H1 (cell line): ENCODE data around the gene KLK6.

ENCODE experiments used
- CBX5 ChIP-seq: fragments of 300-800, 300-1000 bp; sonication (generic); IDR thresholded peaks from 2 replicates; pipeline ENCODE4 v1.7.1; 2016; ENCODE audit warnings: antibody characterized with exemption, low read length, low read depth
- EP300 ChIP-seq, 2 experiments: IDR thresholded peaks; 1 replicate in 1 of 2; 2 replicates in 1 of 2; pipeline ENCODE4 v1.6.1; 2011 to 2012; ENCODE audit warnings: low read depth in 2 of 2, low read length in 2 of 2, mild to moderate bottlenecking in 2 of 2, borderline replicate concordance in 1 of 2, inconsistent platforms in 1 of 2, moderate library complexity in 1 of 2
- PHF8 ChIP-seq: fragments of 200-600 bp; sonication (generic); conservative IDR thresholded peaks from 2 replicates; pipeline ENCODE4 v1.7.1; 2012; ENCODE audit warnings: low read depth, mild to moderate bottlenecking, inconsistent platforms, low read length, moderate library complexity
- TBP ChIP-seq: IDR thresholded peaks from 2 replicates; pipeline ENCODE4 v1.6.1; 2011; ENCODE audit warnings: low read depth, low read length, improper control_type of control experiment
- YY1 ChIP-seq: IDR thresholded peaks from 2 replicates; pipeline ENCODE4 v1.6.1; 2011; ENCODE audit warnings: low read depth, mild to moderate bottlenecking, low read length
- TF ChIP-seq, protein P1 (sequence below): IDR thresholded peaks from 2 replicates; pipeline ENCODE4 v1.6.1; 2011; ENCODE audit warnings: low read depth, mild to moderate bottlenecking, low read length; ENCODE audit not compliant: insufficient read depth
- TF ChIP-seq, protein P2 (sequence below), 3 experiments: IDR thresholded peaks; 1 replicate in 2 of 3; 2 replicates in 1 of 3; pipeline versions ENCODE4 v1.5.1 to v1.6.1; 2011; ENCODE audit warnings: low read length in 3 of 3, mild to moderate bottlenecking in 3 of 3, inconsistent platforms in 2 of 3, low read depth in 1 of 3, moderate library complexity in 1 of 3; ENCODE audit not compliant: insufficient read depth in 1 of 3; ENCODE audit errors: control extremely low read depth in 1 of 3

DNA sequence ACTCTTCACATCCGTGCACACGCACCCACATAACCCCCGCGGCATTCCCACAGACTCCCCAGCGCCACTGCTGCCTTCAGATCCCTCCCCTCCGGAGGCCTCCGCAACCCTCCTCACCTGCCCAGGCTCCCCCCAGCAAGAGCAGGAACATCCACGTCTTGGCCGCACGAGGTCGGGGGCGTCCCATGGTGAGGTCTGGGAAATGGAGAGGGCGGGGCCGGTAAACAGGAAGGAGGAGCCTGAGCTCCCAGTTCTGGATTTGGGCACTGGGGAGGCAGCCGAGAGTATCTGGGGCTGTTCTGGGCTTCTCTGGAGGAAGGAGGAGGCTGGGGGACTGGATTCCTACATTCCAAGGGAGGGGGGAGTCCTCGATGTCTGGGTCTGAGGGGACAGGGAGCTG, 31.6 kb upstream of the KLK6 start:
- TF ChIP-seq, protein P1, sequence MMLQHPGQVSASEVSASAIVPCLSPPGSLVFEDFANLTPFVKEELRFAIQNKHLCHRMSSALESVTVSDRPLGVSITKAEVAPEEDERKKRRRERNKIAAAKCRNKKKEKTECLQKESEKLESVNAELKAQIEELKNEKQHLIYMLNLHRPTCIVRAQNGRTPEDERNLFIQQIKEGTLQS = no peak
- no peak for TF ChIP-seq PHF8
- no peak for TF ChIP-seq CBX5
- TF ChIP-seq, protein P2, sequence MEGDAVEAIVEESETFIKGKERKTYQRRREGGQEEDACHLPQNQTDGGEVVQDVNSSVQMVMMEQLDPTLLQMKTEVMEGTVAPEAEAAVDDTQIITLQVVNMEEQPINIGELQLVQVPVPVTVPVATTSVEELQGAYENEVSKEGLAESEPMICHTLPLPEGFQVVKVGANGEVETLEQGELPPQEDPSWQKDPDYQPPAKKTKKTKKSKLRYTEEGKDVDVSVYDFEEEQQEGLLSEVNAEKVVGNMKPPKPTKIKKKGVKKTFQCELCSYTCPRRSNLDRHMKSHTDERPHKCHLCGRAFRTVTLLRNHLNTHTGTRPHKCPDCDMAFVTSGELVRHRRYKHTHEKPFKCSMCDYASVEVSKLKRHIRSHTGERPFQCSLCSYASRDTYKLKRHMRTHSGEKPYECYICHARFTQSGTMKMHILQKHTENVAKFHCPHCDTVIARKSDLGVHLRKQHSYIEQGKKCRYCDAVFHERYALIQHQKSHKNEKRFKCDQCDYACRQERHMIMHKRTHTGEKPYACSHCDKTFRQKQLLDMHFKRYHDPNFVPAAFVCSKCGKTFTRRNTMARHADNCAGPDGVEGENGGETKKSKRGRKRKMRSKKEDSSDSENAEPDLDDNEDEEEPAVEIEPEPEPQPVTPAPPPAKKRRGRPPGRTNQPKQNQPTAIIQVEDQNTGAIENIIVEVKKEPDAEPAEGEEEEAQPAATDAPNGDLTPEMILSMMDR (IDR thresholded peaks at IDR 0.05; ENCODE audit: control extremely low read depth in 1 of 3, insufficient read depth in 1 of 3, low read depth in 1 of 3, low read length in 3 of 3) = peak in 1 of 3 experiments; percentile 8; a peak in 1 of 4 replicates
- TF ChIP-seq EP300 (IDR thresholded peaks at IDR 0.05; ENCODE audit: borderline replicate concordance in 1 of 2, low read depth in 2 of 2, low read length in 2 of 2) = no peak
- no peak for TF ChIP-seq YY1
- TF ChIP-seq TBP = no peak
